GM19397 (cell line): ENCODE data around the gene SGPL1.
"Not testable (repeated sequence)": the region's sequence is repeated elsewhere in the genome, so short reads cannot be mapped to it uniquely, and the experiment has no call there.

Source experiments
- ATAC-seq: cut with Tn5 transposase; IDR thresholded peaks from one replicate; pipeline ENCODE4 v1.9.1; 2021; ENCODE audit warnings: mild to moderate bottlenecking, moderate library complexity; ENCODE audit not compliant: unreplicated experiment

Gene SGPL1, protein sequence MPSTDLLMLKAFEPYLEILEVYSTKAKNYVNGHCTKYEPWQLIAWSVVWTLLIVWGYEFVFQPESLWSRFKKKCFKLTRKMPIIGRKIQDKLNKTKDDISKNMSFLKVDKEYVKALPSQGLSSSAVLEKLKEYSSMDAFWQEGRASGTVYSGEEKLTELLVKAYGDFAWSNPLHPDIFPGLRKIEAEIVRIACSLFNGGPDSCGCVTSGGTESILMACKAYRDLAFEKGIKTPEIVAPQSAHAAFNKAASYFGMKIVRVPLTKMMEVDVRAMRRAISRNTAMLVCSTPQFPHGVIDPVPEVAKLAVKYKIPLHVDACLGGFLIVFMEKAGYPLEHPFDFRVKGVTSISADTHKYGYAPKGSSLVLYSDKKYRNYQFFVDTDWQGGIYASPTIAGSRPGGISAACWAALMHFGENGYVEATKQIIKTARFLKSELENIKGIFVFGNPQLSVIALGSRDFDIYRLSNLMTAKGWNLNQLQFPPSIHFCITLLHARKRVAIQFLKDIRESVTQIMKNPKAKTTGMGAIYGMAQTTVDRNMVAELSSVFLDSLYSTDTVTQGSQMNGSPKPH

DNA sequence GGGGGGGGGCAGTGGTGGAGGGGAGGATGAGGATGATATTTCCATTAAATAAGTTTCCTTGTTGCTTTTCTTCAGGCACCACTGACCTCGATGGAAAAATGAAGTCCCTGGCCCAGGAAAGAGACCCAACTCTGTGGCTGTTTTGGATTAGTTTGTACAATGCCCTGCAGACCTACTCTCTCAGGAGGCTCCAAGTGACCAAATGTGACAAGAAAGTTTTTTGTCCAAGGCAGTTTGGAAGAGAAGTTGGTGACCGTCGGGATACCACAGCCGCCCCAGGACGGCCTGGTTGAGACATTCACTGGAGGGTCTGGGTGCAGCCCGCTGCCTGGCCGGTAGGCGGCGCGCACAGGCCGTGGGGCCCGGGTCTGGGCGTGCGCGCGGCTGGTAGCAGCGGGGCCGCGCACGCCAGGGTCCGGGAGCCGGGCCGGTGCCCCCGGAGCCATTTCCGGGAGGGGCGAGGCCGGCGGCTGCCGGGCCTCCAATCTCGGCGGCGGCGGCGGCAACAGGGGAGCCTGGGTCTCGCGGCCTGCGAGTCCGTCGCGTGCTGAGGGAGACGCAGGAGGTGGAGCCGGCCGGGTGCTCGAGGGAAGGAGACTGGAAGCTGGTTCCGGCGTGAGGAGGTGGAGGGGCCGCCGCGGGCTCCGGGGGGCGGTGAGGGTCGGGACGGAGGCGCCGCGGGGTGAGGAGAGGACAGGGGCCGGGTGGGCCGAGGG, at the start of gene SGPL1:
SGPL1 (plus strand) TSS at position 445 of the 716 bp plus-strand sequence. CDS start 906 bp downstream, outside the sequence.
- peak; percentile 88 for ATAC-seq

DNA sequence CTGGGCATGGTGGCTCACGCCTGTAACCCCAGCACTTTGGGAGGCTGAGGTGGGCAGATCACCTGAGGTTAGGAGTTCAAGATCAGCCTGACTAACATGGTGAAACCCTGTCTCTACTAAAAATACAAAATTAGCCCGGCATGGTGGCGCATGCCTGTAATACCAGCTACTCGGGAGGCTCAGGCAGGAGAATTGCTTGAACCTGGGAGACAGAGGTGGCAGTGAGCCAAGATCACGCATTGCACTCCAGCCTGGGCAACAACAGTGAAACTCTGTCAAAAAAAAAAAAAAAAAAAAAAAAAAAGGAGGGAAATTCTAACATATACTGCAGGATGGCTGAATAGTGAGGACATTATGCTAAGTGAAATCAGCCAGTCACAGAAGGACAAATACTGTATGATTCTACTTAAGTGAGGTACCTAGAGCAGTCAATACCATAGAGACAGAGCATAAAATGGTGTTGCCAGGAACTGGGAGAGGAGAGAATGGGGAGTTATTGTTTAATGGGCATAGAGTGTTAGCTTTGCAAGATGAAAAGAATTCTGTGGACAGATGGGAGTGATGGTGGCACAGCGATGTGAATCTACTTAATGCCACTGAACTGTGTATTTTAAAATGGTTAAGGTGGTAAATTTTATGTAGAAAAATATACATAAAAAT, 47.6 kb upstream of the SGPL1 start:
- ATAC-seq = not testable (repeated sequence)

DNA sequence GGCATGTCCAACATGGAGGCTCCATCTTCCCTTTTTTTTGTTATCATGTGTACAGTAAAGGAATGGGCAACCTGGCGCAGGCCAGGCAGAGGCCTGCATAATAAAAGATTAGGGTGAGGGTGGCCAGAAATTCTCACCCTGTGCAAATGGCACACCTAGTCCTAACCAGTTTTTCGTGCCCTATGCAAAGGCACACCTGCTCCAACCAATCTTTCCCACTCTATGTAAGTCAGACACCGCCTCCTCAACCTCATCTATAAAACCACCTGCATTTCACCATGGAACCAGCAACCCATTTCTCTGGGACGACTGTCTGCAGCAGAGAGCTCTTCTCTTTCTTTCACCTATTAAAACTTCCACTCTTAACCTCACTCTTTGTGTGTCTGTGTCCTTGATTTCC, 46.6 kb upstream of the SGPL1 start:
- no peak for ATAC-seq

DNA sequence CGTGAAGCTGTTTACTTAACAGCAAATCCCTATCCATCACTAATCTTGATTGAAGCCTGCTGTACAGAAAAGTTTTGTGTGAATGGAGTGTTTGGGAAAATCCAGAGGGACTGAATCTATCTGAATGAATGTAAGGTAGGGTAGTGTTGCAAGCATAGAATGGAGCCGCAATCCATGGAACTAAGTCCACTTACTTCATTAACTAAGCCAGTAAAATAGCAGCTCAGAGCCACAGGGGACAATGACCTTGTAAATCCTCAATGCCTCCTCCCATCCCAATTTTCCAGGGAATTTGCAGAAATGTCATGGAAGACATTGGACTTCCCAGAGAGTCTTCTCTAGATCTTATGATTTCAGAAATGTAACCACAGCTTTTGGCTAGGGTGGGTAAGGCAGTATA, 45.7 kb upstream of the SGPL1 start:
- no peak for ATAC-seq

DNA sequence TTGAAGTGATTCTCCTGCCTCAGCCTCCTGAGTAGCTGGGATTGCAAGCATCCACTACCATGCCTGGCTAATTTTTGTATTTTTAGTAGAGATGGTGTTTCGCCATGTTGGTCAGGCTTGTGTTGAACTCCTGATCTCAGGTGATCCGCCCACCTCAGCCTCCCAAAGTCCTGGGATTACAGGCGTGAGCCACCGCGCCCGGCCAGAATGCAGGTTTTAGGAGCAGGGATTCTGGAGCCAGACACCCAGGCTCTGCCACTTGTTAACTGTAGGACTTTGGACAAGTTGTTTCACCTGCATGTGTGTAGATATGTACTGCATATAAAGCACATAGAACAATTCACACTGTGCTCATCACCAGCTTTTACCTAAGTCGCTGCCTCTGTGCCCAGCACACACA, 45.2 kb upstream of the SGPL1 start:
- ATAC-seq = not testable (repeated sequence)

DNA sequence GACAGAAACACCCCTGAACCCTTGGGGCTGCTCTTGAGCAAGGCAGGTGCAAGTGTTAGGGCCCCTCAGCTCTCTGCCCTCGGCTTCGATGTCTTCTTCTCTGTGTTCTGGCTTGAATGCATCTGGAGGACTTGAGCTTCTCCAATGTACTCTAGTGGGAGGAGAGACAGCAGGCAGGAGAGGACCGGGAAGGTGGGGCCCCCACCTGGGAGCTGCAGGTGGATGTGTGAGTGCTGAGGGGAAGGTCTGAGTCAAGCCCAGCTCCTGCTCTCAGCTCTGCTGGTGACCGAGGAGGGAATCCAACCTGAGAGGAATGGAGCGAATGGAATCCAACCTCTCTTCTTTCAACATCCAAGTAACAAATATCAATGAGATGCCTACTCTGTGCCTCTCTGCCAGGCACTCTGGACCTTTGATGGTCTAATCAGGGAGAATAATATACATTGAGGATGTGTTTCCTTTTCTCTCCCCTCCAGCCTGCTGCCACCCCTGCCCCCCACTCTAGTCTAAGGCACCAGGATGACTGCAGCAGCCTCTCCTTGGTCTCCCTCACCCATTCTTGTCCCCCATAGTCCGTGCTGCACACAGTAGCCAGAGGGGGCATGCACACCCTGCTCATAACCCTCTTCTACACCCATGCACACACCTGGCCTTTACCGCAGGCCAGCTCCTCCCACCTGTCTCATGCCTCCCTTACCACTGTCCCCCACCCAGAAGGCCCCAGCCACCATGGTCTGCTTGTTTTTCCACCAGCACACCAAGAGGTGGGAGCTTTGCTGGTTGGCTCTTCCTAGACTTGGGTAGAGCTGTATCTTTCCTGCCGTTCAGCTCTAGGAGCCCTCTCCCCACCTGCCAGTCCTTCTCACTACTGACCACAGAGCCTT, 44.2 kb upstream of the SGPL1 start:
- ATAC-seq = no peak

DNA sequence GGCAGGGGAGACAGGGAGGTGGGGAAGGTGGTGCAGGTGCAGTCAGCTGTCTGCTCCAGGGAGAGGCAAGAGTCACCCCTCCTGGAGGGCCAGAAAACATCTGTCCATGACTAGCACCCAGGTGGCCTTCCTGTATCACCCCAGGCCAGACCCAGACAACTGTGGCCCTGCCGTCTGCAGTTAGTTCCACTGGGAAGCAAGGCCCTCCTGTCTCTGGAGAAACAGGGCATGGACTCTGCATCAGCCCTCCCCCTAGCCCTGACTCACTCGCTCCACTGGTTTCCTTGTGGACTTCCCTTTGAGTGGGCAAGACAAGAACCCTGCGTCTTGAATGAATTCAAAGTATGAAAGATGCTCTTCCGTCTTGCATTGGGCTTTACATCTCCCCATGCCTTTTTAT, 43.1 kb upstream of the SGPL1 start:
- no peak for ATAC-seq

DNA sequence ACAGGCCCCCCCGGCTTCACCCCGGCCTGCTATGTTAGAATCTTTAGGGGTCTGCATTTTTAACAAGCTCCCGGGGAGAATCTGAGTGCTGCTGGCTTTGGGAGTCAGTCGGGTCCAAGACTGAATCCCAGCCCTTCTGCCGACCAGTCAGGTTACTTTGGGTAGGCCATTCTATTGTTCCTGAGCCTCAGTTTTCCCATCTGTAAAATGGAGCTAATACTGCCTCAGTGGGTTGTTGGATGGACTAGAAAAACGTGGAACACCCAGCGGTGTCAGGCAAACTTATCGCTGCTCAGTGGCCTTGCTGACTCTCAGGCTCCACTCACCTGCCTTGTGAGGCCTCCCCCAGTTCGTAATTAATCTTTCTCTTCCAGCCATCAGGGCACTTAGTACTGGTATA, 42.3 kb upstream of the SGPL1 start:
- ATAC-seq = no peak

DNA sequence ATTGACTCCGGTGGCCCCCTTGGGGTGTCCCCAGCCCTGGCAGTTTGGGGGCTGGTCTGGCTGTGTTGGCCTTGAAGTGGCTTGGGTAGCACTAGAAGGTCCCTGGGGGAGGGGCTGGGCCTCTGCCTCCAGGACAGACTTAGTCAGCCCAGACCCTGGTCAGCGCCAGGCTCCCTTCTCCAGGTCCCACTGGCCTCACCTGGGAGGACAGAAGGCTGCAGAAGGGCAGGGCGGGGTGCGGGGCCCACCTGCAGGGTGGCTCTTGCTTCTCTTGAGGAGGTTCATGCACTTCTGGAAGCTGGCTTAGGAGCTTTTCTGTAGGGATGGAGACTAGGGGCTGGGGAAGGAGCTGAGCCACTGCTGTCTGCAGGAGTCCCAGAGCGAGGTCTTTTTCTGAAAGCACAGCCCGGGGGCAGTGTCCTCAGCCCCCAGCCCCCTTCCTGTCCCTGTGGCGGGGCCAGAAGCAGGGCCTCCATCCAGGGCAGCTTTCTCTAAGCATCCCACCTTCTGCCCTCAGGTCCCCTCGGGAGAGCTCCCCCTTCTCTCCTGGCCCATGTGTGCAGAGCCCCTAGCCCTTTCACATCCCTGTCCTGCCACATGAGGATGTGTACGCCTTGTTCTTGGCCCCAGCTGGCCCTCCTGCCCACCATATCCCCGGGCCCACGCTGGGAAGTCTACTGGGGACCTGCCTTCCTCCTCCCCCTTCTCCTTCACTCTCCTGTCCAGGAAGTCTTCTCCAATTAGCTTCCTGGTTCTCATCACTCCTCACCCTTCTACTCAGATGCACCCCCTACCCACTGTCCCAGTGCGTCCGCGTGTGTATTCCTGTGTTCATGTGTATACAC, 41.6 kb upstream of the SGPL1 start:
- ATAC-seq = no peak

DNA sequence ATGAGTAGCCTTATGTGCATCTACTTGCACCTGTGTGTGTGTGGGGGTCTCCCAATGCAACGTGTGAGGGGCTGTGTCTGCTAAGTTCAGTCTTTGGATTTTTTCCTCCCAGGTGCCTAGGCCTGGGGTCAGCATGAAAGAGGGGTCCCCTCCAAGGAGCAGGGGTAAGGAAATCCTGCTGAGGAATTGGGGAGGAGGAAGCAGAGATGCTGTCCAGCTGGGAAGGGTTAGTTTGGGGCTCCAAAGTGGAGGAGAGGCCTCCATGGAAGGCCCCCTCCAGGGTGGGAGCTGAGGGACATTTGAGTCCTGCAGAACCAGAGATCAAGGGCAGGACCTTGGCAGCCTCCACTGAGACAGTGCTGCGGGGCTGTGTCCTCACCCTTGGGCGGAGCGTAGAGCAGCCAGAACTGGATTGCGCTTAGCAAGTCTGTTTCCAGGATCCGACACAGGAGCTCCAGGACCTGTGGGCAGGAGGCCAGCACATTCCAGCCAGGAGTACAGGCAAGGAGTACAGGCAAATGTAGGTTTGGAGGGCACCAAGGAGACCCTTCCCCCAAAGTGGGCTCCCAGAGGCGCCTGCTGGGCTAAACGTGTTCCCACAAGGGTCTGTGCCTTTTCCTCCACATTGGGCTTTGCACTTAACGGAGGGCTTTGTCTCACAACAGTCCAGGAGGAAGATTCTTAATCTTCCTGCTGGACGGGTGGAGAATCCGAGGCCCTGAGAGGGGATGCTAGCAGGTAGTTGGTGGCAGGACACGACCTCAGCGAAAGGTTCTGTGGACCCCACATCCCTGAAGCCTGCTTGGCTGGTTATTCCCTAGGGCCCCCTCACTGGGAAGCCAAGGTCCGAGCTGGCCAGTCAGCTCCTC, 40.7 kb upstream of the SGPL1 start:
- no peak for ATAC-seq

DNA sequence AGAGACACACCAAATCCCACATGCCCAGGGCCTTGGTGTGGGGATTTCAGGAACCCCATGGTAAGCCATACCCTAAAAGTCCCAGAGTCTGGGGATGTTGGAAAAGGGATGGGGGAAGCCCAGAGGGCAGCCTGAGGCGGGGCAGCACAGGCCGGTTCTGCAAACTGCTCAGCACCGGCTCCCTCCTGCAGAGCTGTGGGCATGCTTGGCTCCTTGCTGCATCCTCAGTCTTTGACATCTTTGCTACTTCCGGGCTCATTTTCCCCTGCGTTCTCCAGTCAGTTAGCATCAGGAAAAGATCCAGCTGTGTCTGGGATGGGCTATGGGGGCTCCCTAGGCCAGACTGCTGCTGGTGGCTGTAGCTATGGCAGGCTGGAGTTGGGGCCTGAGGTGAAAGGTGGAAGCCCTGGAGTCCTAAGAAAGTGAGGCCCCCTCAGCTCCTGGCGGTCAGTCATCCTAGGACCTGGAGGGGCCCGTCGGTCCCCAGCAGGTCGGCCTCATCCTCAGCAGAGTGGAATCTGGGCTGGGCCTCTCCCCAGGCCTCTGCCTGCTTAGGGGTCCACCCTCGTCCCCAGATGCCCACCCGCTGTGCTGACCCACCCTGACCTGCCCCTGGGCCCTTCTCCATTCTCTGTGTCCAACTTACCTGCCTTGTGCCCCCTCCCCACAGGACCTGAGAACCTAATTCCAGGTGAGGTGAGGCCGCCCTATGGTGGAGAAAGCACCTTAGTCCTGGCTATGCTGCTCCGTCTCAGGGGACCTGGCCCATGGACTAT, 39.9 kb upstream of the SGPL1 start:
- no peak for ATAC-seq

DNA sequence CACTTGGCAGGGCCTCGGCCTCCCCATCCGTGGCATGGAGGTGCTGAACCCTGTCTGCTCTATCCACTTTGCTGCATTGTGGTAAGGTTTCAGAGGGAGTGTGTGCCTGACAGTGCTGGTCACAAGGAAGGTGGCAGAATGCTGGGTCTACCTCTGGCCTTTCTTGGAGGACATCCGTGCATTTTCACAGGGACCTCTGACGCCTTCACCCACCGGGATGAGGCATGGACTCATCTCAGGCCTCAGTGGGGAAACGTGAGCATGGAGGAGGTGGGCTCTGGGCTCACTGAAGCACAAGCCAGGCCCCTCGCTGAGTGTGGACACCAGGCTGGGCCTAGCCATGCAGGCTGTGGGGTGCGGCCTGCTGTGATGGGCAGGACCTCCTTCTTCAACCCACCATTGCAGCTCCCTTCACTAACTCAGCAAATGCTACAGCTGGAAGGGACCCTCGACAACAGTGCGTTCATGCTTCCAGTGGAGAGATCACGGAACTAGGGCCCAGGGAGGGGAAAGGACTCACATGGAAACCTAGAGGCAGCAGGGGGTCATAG, 39.2 kb upstream of the SGPL1 start:
- no peak for ATAC-seq

DNA sequence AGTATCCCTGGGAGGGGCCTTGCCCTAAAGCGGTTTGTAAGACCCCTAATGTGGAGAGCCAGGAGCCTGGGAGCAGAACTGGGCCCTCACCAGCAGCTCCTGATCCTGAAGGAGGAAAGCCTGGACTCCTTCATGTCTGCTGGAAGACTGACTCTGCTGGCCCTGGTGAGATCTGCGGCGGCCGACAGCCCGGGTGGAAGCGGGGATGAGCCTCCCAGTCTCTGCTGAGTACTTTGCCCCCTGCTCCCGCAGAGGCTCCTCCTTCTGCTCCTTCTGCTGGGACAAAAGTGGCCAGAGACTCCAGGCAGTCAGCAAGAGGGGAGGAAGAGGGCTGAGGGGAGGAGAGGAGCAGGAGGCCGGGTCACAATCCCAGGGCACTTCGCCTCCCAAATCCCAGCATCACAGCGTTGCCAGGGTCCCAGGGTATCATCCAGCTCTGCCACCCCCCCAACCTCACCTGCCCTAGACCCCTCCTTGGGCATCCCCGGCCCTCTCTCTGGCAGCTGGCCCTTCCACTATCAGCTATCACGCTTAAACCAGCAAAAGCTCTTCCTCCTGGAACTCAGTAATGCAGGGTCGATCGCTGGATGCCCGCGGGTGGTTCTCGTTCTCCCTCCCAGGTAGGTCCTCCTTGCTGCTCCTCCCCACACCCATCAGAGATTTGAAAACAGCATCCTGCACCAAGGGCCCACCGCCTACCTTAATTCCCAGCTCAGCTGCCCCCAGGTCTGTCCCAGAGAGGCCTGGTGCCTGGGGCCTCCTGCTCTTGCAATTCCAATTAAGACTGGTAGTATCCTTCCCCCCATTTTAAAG, 38.5 kb upstream of the SGPL1 start:
- ATAC-seq = no peak

DNA sequence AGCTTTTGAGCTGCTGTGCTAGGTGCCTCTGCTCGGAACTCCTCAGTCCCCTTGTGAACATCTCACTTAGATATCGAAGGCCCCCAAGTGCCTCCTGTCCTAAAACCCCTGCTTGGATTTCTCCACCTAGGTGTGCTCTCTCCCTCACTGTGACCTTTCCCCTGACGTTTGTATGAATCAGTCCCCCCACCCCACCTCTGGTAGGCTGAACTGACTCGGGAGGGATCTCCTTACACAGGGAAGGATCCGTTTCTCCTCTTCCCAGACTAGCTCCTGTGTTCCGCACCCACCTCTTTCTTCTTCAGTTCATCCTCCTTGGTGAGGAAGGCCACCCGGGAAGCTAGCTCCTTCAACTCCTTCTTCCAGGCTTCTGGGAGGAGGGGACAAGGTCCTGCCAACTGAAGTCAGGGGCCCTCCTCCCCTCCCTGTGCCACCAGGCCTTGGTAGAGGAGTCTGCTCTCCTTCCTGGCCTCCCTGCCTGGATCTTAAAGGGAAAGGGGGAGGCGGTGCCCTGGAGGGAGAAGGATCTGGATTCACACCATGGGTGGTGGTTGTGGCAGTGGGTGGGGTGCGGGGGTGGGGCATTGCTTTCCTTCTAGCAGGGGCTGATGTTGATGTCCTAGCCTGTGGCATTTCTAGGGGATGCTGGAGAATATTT, 37.4 kb upstream of the SGPL1 start:
- ATAC-seq = no peak

DNA sequence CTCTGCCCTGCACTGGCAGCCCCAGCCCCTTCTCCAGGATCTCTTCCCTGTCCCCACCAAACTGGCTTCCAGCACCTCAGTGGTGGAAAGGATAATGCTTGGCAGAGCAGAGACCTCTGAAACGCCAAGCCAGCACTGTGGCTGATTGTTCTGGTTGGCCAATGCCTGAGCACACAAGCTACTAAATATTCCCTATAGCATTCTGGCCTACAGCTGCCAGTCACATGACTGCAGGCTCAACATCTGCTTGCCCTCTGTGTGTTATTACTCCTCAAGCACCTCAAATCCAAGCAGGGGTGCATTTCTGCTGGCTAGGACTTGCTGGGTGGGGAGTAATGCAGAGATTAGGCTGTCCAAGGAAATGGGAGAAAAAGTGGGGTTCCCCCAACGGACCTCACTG, 36.7 kb upstream of the SGPL1 start:
- no peak for ATAC-seq
